Stimulated activated CD4-positive, alpha-beta T cell treated with anti-CD3 and anti-CD28 coated beads, TNF-alpha, amount 100 ng/mL, for 4 hours (primary cell): ENCODE measurements around the gene DDX10.
"Not testable (repeated sequence)": the region's sequence is repeated elsewhere in the genome, so short reads cannot be mapped to it uniquely, and the experiment has no call there.

Experiments used
- DNase-seq, 3 experiments: peaks; one replicate each; pipeline ENCODE4 v3.0.0-alpha.2; 2020; ENCODE audit warnings: low read depth in 3 of 3

DDX10 gene

GRCh38 chr11:108664730-108665525, at the start of gene DDX10:
DDX10 (plus strand) TSS chr11:108665069; CDS start chr11:108665154, 85 bp downstream.
- peak; percentile 94 to 98 (median 97) for DNase-seq

- no peak for DNase-seq
These were observed 48.3 kb upstream of the DDX10 start for GRCh38 chr11:108616549-108616948.

- no peak for DNase-seq
These were observed 47.8 kb upstream of the DDX10 start for GRCh38 chr11:108617055-108617454.

GRCh38 chr11:108618529-108618928, 46.3 kb upstream of the DDX10 start:
- DNase-seq, result no peak

- no peak for DNase-seq
These were observed 43.7 kb upstream of the DDX10 start for GRCh38 chr11:108620958-108621772.

GRCh38 chr11:108622341-108622740, 42.5 kb upstream of the DDX10 start:
- DNase-seq, result no peak

- no peak for DNase-seq
These were observed 40.5 kb upstream of the DDX10 start for GRCh38 chr11:108624196-108624925.

GRCh38 chr11:108628326-108628725, 36.5 kb upstream of the DDX10 start:
- no peak for DNase-seq

- DNase-seq, result no peak
These were observed 36.1 kb upstream of the DDX10 start for GRCh38 chr11:108628812-108629211.

GRCh38 chr11:108629274-108629673, 35.6 kb upstream of the DDX10 start:
- no peak for DNase-seq

GRCh38 chr11:108632041-108632704, 32.7 kb upstream of the DDX10 start:
- DNase-seq, result no peak

- DNase-seq, result no peak
These were observed 29.8 kb upstream of the DDX10 start for GRCh38 chr11:108635106-108635505.

- no peak for DNase-seq
These were observed 28.6 kb upstream of the DDX10 start for GRCh38 chr11:108636222-108636621.

- DNase-seq, result no peak
These were observed 25.7 kb upstream of the DDX10 start for GRCh38 chr11:108639146-108639545.

GRCh38 chr11:108641752-108642151, 23.1 kb upstream of the DDX10 start:
- not testable (repeated sequence) for DNase-seq

GRCh38 chr11:108643974-108644373, 20.9 kb upstream of the DDX10 start:
- no peak for DNase-seq

GRCh38 chr11:108645970-108646369, 18.9 kb upstream of the DDX10 start:
- no peak for DNase-seq

- no peak for DNase-seq
These were observed 17.5 kb upstream of the DDX10 start for GRCh38 chr11:108647387-108647700.

- peak; percentile 17 to 43 (median 42) for DNase-seq
These were observed 17.0 kb upstream of the DDX10 start for GRCh38 chr11:108647701-108648527.

- DNase-seq, result no peak
These were observed 16.4 kb upstream of the DDX10 start for GRCh38 chr11:108648528-108648885.

GRCh38 chr11:108654100-108654499, 10.8 kb upstream of the DDX10 start:
- not testable (repeated sequence) for DNase-seq
